SK-N-SH treated with all-trans-retinoic acid at 6 μM for 48 hours (cell line): ENCODE data around the gene NHSL2.

Source experiments
- ARNTL ChIP-seq: fragments of 450-650 bp; formaldehyde crosslinking; IDR thresholded peaks from 2 replicates; pipeline ENCODE4 v1.5.0; 2020; ENCODE audit warnings: low read depth, mild to moderate bottlenecking, moderate library complexity, borderline replicate concordance
- CSRNP3 ChIP-seq: fragments of 250-450 bp; sonication (Bioruptor Pico); IDR thresholded peaks from 2 replicates; pipeline ENCODE4 v1.5.1; 2021; ENCODE audit warnings: mild to moderate bottlenecking, moderate library complexity
- ESRRG ChIP-seq: fragments of 250-450 bp; sonication (Bioruptor Pico); IDR thresholded peaks from 2 replicates; pipeline ENCODE4 v1.6.1; 2021; ENCODE audit warnings: mild to moderate bottlenecking
- ISL1 ChIP-seq: fragments of 250-450 bp; sonication (Bioruptor Pico); IDR thresholded peaks from 2 replicates; pipeline ENCODE4 v2.1.2; 2022; ENCODE audit warnings: mild to moderate bottlenecking, moderate library complexity
- PATZ1 ChIP-seq: fragments of 250-450 bp; sonication (Bioruptor Pico); IDR thresholded peaks from 2 replicates; pipeline ENCODE4 v1.8.0; 2020; ENCODE audit warnings: mild to moderate bottlenecking, moderate library complexity, borderline replicate concordance
- PPARA ChIP-seq: fragments of 250-450 bp; sonication (Bioruptor Pico); IDR thresholded peaks from 2 replicates; pipeline ENCODE4 v1.5.0; 2020; ENCODE audit warnings: mild to moderate bottlenecking, borderline replicate concordance
- RARB ChIP-seq: fragments of 250-450 bp; sonication (Bioruptor Pico); IDR thresholded peaks from 2 replicates; pipeline ENCODE4 v1.8.0; 2021; ENCODE audit warnings: mild to moderate bottlenecking, moderate library complexity
- SNAI2 ChIP-seq: fragments of 250-450 bp; sonication (Bioruptor Pico); IDR thresholded peaks from 2 replicates; pipeline ENCODE4 v1.5.0; 2020; ENCODE audit warnings: mild to moderate bottlenecking, moderate library complexity
- TCF4 ChIP-seq: fragments of 250-450 bp; sonication (Bioruptor Pico); IDR thresholded peaks from 2 replicates; pipeline ENCODE4 v1.8.0; 2021; ENCODE audit warnings: mild to moderate bottlenecking, moderate library complexity, borderline replicate concordance
- ZFP30 ChIP-seq: fragments of 450-650 bp; formaldehyde crosslinking; IDR thresholded peaks from 2 replicates; pipeline ENCODE4 v1.5.0; 2022; ENCODE audit warnings: mild to moderate bottlenecking, moderate library complexity
- ZNF8 ChIP-seq: fragments of 450-650 bp; formaldehyde crosslinking; IDR thresholded peaks from 2 replicates; pipeline ENCODE4 v1.5.0; 2020; ENCODE audit warnings: mild to moderate bottlenecking, moderate library complexity

GRCh38 chrX:72073633-72074032 lies 163.0 kb downstream of the NHSL2 start:
- no peak for TF ChIP-seq CSRNP3 (CRISPR knock-in tag)
- TF ChIP-seq RARB (CRISPR knock-in tag), result no peak
- TF ChIP-seq ZFP30 (CRISPR knock-in tag), result no peak
- TF ChIP-seq SNAI2, result no peak
- no peak for TF ChIP-seq PPARA (CRISPR knock-in tag)
- TF ChIP-seq ESRRG (CRISPR knock-in tag), result no peak
- peak; percentile 92 for TF ChIP-seq ZNF8
- no peak for TF ChIP-seq PATZ1
- TF ChIP-seq ARNTL (CRISPR knock-in tag), result no peak
- no peak for TF ChIP-seq ISL1 (CRISPR knock-in tag)
- TF ChIP-seq TCF4 (CRISPR knock-in tag), result no peak
